Body of pancreas (tissue), 4 donors: ENCODE data around the gene COL12A1.

ENCODE experiments used
- CTCF ChIP-seq, 7 experiments: fragments of 450-650 bp in 4 of 7; fragments of 200-600 bp in 3 of 7; sonication (generic) in 3 of 7; IDR thresholded peaks; one replicate each; pipeline ENCODE4 v1.5.1; 2016 to 2019; ENCODE audit warnings: antibody characterized with exemption in 7 of 7
- POLR2A ChIP-seq, 3 donors: fragments of 450-650 bp; IDR thresholded peaks; one replicate each; pipeline ENCODE4 v1.6.1; 2016; ENCODE audit warnings: antibody characterized with exemption in 3 of 3, mild to moderate bottlenecking in 2 of 3

DNA sequence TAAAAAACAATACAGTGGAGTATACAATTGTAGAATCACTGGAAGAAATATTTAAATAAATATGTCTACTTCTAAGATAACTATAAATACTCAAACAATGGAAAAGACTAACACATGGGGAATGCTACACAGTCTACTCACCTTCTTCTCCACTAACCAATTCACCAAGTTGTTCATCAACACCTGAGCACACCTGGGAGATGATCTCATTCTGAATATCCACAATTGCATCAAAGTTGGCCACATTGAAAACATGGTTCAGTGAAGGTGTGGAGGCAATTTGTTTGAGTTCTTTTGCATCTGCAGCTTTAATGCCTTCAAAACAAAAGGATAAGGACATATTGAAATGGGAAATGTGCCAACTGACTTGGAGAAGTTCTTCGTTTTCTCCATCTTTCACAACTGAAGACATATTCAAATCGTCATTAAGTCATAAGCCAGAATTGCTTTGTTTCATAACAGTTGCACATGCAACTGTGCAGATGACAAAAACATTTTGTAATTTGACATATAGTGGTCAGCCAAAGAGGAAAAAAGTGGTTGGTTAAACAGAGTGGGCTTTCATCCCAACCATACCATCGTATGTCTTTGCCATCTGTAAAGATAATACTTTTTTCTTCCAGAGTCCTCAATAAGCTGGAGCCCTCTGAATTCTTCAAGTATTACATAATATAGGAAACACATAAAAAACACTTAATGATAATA is 17.5 kb downstream of the COL12A1 start:
- no peak for TF ChIP-seq POLR2A (IDR thresholded peaks at IDR 0.05)
- no peak for TF ChIP-seq CTCF (IDR thresholded peaks at IDR 0.05)
